Forelimb muscle (tissue), 1 donor: Measurements from ENCODE around the gene TIGIT. TPM values are rescaled to one million over a fixed set of nuclear protein-coding genes. Genes with fewer than 3 reads are reported as not detected.
"Not testable (repeated sequence)": the region's sequence is repeated elsewhere in the genome, so short reads cannot be mapped to it uniquely, and the experiment has no call there.

Experiments used
- DNase-seq: peaks from one replicate; pipeline ENCODE4 v3.0.0-alpha.2; 2013; ENCODE audit warnings: low read depth
- polyA plus RNA-seq: library from polyadenylated mRNA; unstranded; fragments of 120-200 nt; gene quantifications from one replicate; pipeline ENCODE4 v1.2.1, GENCODE V29; 2013; ENCODE audit not compliant: insufficient read length

Gene TIGIT
- 0.20 TPM for polyA plus RNA-seq

- no peak for DNase-seq
These were observed at the start of gene TIGIT for GRCh38 chr3:114293838-114294535. TSS of gene TIGIT (plus strand) at chr3:114294028. CDS start at chr3:114294062, 34 bp downstream.

DNA sequence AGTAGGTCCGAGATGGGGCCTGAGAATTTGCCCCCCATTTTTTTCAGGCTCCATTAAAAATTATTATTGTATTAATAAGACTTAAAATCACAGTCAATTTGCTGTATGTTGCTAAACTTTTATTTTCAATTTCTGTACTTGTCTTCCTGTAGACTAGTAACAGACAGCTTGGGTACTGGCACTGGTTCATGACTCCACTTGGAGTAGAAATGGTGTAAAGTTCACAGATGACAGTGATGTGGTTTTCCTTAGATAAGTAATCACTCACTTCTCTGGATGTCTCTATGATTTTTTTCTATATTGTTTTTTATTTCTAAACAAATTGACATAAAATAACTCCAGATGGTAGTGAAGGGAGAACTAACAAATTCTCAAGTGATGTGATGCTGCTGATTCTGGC lies 40.9 kb upstream of the TIGIT start:
- no peak for DNase-seq

GRCh38 chr3:114253505-114253904 lies 40.3 kb upstream of the TIGIT start:
- DNase-seq: no peak

GRCh38 chr3:114259566-114259965 lies 34.3 kb upstream of the TIGIT start:
- no peak for DNase-seq

- no peak for DNase-seq
These were observed 33.7 kb upstream of the TIGIT start for GRCh38 chr3:114260152-114260551.

DNA sequence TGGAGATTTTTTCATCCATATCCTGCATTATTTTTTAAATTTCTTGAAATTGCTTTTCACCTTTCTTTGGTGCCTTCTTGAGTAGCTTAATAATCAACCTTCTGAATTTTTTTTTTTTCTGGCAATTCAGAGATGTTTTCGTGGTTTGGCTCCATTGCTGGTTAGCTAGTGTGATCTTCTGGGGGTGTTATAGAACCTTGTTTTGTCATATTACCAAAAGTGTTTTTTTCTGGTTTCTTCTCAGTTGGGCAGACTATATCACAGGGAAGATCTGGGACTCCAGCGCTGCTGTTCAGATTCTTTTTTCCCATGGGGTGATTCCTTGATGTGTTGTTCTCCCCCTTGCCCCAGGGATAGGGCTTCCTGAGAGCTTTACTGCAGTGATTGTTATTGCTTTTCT lies 23.8 kb upstream of the TIGIT start:
- DNase-seq: no peak

DNA sequence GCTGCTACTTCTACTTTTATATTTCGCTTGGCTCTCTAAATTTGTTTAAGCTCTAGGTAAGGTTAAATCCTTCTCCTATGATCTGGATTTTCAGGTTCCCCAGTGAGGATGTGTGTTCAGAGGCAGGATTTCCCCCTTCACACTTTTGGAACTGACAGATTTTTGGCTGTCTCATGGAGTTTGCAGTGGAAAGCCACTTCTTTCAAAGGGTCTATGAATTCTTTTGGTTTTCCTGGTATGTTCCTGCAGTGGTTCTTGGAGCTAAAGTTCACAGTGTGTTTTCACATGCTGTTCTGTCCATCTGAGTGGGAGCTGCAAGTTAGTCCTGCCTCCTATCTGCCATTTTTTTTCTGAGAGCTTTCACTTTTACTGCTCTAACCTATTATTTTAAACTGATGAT lies 21.6 kb upstream of the TIGIT start:
- DNase-seq: no peak

GRCh38 chr3:114274929-114275328 lies 18.9 kb upstream of the TIGIT start:
- no peak for DNase-seq

- DNase-seq: not testable (repeated sequence)
These were observed 17.0 kb upstream of the TIGIT start for GRCh38 chr3:114276856-114277255.

GRCh38 chr3:114284644-114285043 lies 9.2 kb upstream of the TIGIT start:
- DNase-seq: no peak

DNA sequence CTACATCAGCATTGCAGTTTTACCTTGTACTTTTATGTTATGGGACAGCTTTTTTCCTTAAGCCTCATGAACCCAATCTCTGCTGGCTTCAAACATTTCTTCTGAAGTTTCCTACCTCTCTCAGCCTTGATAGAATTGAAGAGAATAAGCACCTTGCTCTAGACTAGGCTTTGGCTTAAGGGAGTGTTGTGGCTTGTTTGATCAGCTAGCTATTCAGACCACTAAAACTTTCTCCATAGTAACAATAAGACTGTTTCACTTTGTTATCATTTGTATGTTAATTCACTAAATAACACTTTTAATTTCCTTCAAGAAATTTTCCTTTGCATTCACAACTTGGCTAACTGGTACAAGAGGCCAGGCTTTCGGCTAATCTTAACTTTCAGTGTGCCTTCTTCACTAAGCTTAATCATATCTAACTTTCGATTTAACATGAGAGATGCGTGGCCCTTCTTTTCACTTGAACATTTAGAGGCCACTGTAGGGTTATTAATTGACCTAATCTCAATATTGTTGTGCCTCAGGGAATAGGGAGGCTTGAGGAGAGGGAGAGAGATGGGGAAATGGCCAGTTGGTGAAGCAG lies 8.1 kb upstream of the TIGIT start:
- no peak for DNase-seq

GRCh38 chr3:114286266-114286665 lies 7.6 kb upstream of the TIGIT start:
- no peak for DNase-seq

DNA sequence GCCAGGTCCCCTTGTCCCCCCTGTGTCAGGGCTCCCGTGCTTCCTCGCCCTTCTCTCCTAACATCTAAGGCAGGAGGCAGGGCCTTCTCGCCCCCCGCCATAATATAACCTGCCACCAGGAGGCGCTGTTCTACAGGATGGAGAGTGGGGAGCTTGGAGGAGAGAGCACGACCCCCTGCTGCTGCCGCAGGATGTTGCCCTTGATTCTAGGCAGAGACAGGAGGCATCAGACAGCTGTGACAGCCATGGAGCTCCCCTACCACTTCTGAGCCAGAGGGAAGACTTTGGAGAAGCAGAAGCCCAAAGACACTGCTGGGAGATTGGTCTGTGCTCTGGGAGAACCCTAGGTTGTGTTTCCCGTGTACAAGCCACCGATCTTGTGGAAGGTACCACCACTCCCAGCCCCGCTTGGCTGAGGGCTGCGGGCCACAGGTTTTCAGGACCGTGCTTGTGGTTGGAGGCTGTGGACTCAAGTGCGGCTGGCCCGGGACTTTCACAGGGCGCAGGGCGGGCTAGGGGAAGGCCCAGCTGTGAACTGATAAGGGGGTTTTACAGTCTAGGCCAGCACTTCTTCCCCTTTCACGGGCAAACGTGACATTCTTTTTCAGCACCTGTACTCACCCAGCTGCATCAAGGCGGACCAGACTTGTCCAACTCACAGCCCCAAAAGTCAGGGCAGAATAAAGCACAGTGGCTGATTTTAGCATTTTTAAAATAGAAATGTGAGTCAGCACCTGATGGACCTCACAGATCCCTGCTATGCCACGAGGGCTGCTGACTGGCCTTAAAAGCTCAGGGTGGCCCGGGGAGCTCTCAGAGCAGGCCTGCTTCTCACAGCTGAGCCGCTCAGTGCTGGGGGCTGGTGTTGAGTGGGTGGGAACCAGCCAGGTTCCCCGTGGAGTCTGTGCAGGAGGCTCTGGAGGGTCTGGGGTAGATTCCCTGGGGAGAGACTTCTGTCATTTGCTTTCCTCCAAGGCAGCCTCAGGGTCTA lies 2.6 kb upstream of the TIGIT start:
- DNase-seq: no peak

GRCh38 chr3:114294940-114295480 lies 1.2 kb downstream of the TIGIT start:
- DNase-seq: no peak

DNA sequence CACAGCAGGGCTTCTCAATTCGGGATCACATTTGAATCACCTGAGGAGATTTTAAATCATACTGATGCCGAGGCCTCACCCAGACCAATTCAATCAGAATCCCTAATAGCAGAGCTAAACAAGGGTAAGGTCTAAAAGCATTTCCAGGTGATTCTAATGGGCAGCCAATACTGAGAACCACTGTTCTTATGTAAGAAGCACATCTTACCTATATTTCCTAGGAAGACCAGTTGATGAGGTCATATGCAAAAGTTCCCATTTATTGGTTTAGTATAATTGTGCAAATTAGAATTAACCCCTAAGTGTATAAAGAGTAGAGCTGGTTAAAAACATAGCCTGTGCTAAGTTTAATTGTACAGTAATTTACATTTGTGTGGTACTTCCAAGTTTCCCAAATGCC lies 2.1 kb downstream of the TIGIT start:
- no peak for DNase-seq

DNA sequence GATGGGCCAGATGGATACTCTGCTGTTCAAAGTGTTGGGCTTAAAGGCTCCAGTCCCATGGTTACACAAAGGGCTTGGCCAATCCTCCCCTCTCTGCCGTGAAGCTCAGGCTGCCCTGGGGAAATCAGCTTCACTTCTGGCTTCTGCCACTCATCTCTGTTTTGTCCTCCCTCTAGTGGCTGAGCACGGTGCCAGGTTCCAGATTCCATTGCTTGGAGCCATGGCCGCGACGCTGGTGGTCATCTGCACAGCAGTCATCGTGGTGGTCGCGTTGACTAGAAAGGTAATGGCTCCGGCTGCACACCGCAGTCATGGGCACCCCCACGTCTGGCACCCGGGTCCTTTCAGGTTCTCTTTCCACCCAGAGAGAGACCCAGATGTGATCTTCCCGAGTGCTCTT lies 5.6 kb downstream of the TIGIT start:
- no peak for DNase-seq

GRCh38 chr3:114299941-114300624 lies 6.3 kb downstream of the TIGIT start:
- no peak for DNase-seq

DNA sequence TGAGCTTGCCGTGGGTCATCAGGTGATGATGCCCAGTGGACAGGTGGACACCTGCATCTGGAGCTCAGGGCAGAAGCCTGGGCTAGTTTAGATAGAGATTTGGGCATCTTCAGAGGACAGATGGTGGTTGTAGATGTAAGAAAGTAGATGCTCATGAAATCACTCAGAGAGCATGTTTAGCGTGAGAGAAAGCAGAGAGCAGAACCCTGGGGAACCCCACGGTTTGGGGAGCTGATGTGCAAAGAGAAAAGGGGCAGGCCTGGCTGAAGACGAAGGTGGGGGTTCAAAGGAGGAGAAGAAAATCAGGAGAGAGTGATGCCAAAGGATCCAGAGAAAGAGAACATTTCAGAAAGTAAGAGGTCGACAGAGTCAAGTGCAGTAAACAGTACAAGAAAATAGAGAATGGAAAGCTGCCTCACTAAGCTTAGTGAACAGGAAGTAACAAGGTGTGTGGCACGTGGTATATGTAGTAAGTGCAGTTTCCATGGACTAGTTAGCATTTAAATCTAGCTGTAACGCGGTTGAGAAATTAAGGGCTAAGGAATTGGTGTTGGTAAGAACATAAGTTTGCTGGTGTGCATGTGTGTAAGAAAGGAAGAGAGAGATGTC lies 13.5 kb downstream of the TIGIT start:
- DNase-seq: no peak

DNA sequence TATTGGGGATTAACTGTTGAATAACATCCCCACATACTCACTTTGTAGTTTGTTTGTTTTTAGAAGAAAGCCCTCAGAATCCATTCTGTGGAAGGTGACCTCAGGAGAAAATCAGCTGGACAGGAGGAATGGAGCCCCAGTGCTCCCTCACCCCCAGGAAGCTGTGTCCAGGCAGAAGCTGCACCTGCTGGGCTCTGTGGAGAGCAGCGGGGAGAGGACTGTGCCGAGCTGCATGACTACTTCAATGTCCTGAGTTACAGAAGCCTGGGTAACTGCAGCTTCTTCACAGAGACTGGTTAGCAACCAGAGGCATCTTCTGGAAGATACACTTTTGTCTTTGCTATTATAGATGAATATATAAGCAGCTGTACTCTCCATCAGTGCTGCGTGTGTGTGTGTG lies 14.0 kb downstream of the TIGIT start:
- no peak for DNase-seq

- DNase-seq: no peak
These were observed 14.5 kb downstream of the TIGIT start for GRCh38 chr3:114308377-114308776.

DNA sequence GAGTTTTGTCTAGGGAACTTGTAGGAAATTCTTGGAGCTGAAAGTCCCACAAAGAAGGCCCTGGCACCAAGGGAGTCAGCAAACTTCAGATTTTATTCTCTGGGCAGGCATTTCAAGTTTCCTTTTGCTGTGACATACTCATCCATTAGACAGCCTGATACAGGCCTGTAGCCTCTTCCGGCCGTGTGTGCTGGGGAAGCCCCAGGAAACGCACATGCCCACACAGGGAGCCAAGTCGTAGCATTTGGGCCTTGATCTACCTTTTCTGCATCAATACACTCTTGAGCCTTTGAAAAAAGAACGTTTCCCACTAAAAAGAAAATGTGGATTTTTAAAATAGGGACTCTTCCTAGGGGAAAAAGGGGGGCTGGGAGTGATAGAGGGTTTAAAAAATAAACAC lies 15.0 kb downstream of the TIGIT start:
- no peak for DNase-seq
